PC-9 (cell line): ENCODE data around the gene ASTL. TPM values are rescaled to one million over a fixed set of nuclear protein-coding genes. Genes with fewer than 3 reads are reported as not detected.

Experiments used
- BruUV-seq: library from RNA; stranded (reverse); fragments of 400-500 nt; replicated peaks from 2 replicates; lab custom pipeline; 2021; lab: Mats Ljungman, UMichigan
- CTCF ChIA-PET: fragments of 300-600 bp; sonication (Branson Sonifier 250); formaldehyde crosslinking; loops from one replicate; lab custom pipeline; 2022; ENCODE audit warnings: antibody characterized with exemption; lab: Charles Lee
- POLR2A ChIA-PET: fragments of 300-600 bp; sonication (Branson Sonifier 250); formaldehyde crosslinking; loops from one replicate; lab custom pipeline; 2022; ENCODE audit warnings: antibody characterized with exemption; ENCODE audit not compliant: unreplicated experiment; lab: Charles Lee
- DNase-seq, 2 experiments: peaks; one replicate each; pipeline versions ENCODE4 v3.0.0 to v3.0.0-alpha.2; 2015 to 2022; ENCODE audit warnings: mixed read lengths in 1 of 2
- H2AFZ ChIP-seq: fragments of 200-600 bp; sonication (generic); 2 replicates; pipeline ENCODE4 v1.8.1; 2017; ENCODE audit warnings: antibody characterized with exemption
- H3F3A ChIP-seq: fragments of 200-600 bp; sonication (generic); 2 replicates; pipeline ENCODE4 v1.8.1; 2017; ENCODE audit warnings: antibody characterized with exemption, mild to moderate bottlenecking, low read depth; ENCODE audit not compliant: insufficient read depth
- H3K27ac ChIP-seq: fragments of 200-600 bp; sonication (generic); 2 replicates; pipeline ENCODE4 v1.6.1; 2016; ENCODE audit warnings: mixed run types
- H3K27me3 ChIP-seq: fragments of 200-600 bp; sonication (generic); 2 replicates; pipeline ENCODE4 v1.6.1; 2016; ENCODE audit warnings: low read depth, mixed run types; ENCODE audit not compliant: insufficient read depth
- H3K36me3 ChIP-seq: fragments of 200-600 bp; sonication (generic); 2 replicates; pipeline ENCODE4 v1.6.1; 2016; ENCODE audit warnings: low read depth, mixed run types
- H3K4me1 ChIP-seq: fragments of 200-600 bp; sonication (generic); replicated peaks from 2 replicates; pipeline ENCODE4 v1.6.1; 2016; ENCODE audit warnings: mixed run types; ENCODE audit not compliant: insufficient read depth
- H3K4me2 ChIP-seq: fragments of 200-600 bp; sonication (generic); 2 replicates; pipeline ENCODE4 v1.6.1; 2017; ENCODE audit warnings: mixed run types
- H3K4me3 ChIP-seq: fragments of 200-600 bp; sonication (generic); 2 replicates; pipeline ENCODE4 v1.6.1; 2016; ENCODE audit warnings: mixed run types
- H3K79me2 ChIP-seq: fragments of 200-600 bp; sonication (generic); 2 replicates; pipeline ENCODE4 v1.6.1; 2017; ENCODE audit warnings: low read depth, mixed run types
- H3K9me2 ChIP-seq: fragments of 200-600 bp; sonication (generic); 2 replicates; pipeline ENCODE4 v1.8.1; 2017; ENCODE audit warnings: mild to moderate bottlenecking; ENCODE audit not compliant: insufficient read depth
- H3K9me3 ChIP-seq: fragments of 200-600 bp; sonication (generic); 2 replicates; pipeline ENCODE4 v1.8.1; 2016; ENCODE audit warnings: low read depth; ENCODE audit not compliant: insufficient read depth
- H4K20me1 ChIP-seq: fragments of 200-600 bp; sonication (generic); 2 replicates; pipeline ENCODE4 v1.8.1; 2017; ENCODE audit not compliant: insufficient read depth
- CTCF ChIP-seq: fragments of 200-600 bp; sonication (generic); conservative IDR thresholded peaks from 2 replicates; pipeline ENCODE4 v1.6.1; 2017; ENCODE audit warnings: mixed run types, antibody characterized with exemption, mild to moderate bottlenecking, moderate library complexity
- EZH2 ChIP-seq: fragments of 200-600 bp; sonication (generic); IDR thresholded peaks from 2 replicates; pipeline ENCODE4 v1.8.0; 2017; ENCODE audit warnings: antibody characterized with exemption, low read depth
- intact Hi-C: fragments of 100-400 bp; cut with micrococcal nuclease; formaldehyde crosslinking; loops from one replicate; pipeline ENCODE4 v1.10.0; 2022; ENCODE audit not compliant: unreplicated experiment
- total RNA-seq: library from RNA; stranded (reverse); gene quantifications from 2 replicates; pipeline ENCODE4 v1.2.3, GENCODE V29; 2021

Gene ASTL
- total RNA-seq, 1 experiment from 2014 or later = not detected

- H3K27ac ChIP-seq = no peak overlapping the region
- peaks cover 5% of the 10 kb centered on the region; the same call in 1 of the 2 replicates for H3K4me1 ChIP-seq
- DNase-seq = no peak
- H4K20me1 ChIP-seq = no peaks in the 10 kb centered on the region
- BruUV-seq = no TSS peak
- TF ChIP-seq EZH2 (no peak), CTCF (no peak)
- CTCF ChIA-PET = no interaction called here
- intact Hi-C loops = loop anchor here (5.0 kb wide), 1 partner anchor 37 kb away; no protein-coding TSS in a partner anchor
- POLR2A ChIA-PET = no interaction called here
- H3K9me2 ChIP-seq = no peaks in the 10 kb centered on the region
- peaks cover 34% of the 10 kb centered on the region for H3K27me3 ChIP-seq
- no peaks in the 10 kb centered on the region for H3K79me2 ChIP-seq
- no peak overlapping the region for H3K4me2 ChIP-seq
- no peaks in the 10 kb centered on the region for H3K9me3 ChIP-seq
- no peak overlapping the region for H2AFZ ChIP-seq
- H3K36me3 ChIP-seq = no peaks in the 10 kb centered on the region
- no peaks in the 10 kb centered on the region for H3F3A ChIP-seq
- no peak overlapping the region for H3K4me3 ChIP-seq
Measured at GRCh38 chr2:96113951-96114350, 24.4 kb downstream of the ASTL start.

- TF ChIP-seq EZH2 (no peak), CTCF (peak; percentile 44; the same call in 1 of the 2 replicates)
Measured at GRCh38 chr2:96113367-96113677, 25.0 kb downstream of the ASTL start.

GRCh38 chr2:96112501-96113366 is 25.6 kb downstream of the ASTL start:
- DNase-seq = no peak
- H4K20me1 ChIP-seq = no peaks in the 10 kb centered on the region
- no peak overlapping the region for H3K4me3 ChIP-seq
- H3K79me2 ChIP-seq = no peaks in the 10 kb centered on the region
- H3K36me3 ChIP-seq = no peaks in the 10 kb centered on the region
- no TSS peak for BruUV-seq
- POLR2A ChIA-PET = no interaction called here
- no peaks in the 10 kb centered on the region for H3F3A ChIP-seq
- no peaks in the 10 kb centered on the region for H3K9me2 ChIP-seq
- no peak overlapping the region for H2AFZ ChIP-seq
- no peak overlapping the region for H3K27ac ChIP-seq
- CTCF ChIA-PET = no interaction called here
- H3K9me3 ChIP-seq = no peaks in the 10 kb centered on the region
- H3K4me1 ChIP-seq = peaks cover 5% of the 10 kb centered on the region; the same call in 1 of the 2 replicates
- intact Hi-C loops = loop anchor here (5.0 kb wide), 1 partner anchor 35 kb away; no protein-coding TSS in a partner anchor
- H3K27me3 ChIP-seq = peaks cover 33% of the 10 kb centered on the region
- no peak overlapping the region for H3K4me2 ChIP-seq
- TF ChIP-seq EZH2 (no peak), CTCF (no peak)

More at GRCh38 chr2:96113367-96113677, 25.0 kb downstream of the ASTL start:
- Histone ChIP-seq H3K27me3 (peaks cover 33% of the 10 kb centered on the region), H3K4me3 (no peak overlapping the region), H3K27ac (no peak overlapping the region), H3K4me1 (peaks cover 5% of the 10 kb centered on the region; the same call in 1 of the 2 replicates), H2AFZ (no peak overlapping the region), H3K36me3 (no peaks in the 10 kb centered on the region), H3K9me3 (no peaks in the 10 kb centered on the region), H3F3A (no peaks in the 10 kb centered on the region), H3K9me2 (no peaks in the 10 kb centered on the region), H3K4me2 (no peak overlapping the region), H3K79me2 (no peaks in the 10 kb centered on the region), H4K20me1 (no peaks in the 10 kb centered on the region)
- intact Hi-C loops = loop anchor here (5.0 kb wide), 1 partner anchor 36 kb away; no protein-coding TSS in a partner anchor
- CTCF ChIA-PET = no interaction called here
- DNase-seq = no peak
- no TSS peak for BruUV-seq
- POLR2A ChIA-PET = no interaction called here
